GM18498 (cell line): Measurements from ENCODE around the gene FOXN4.

ENCODE experiments used
- ATAC-seq: cut with Tn5 transposase; IDR thresholded peaks from one replicate; pipeline ENCODE4 v1.9.1; 2021; ENCODE audit warnings: mild to moderate bottlenecking, moderate library complexity; ENCODE audit not compliant: unreplicated experiment

Gene FOXN4

GRCh38 chr12:109287181-109287580 lies 21.9 kb downstream of the FOXN4 start:
- ATAC-seq: no peak

- ATAC-seq: no peak
These were observed 22.4 kb downstream of the FOXN4 start for GRCh38 chr12:109286652-109287051.

DNA sequence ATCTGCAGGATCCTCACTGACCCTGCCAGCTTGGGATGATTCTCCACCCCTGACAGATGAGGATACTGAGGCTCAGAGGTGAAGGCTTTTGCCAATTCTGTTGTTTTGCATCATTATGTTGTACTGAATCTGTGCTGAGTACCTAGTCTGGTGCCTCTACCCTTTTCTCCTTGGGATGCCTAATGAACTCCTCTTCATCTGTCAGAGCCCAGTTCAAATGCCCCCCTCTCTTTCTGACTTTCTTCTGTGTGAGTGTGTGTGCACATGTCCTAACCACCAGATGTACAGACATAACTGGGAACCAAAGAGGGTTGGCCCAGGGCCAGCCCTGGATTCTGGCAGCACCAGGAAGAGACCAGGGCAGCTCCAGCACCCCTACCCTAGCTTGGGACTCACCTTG lies 22.8 kb downstream of the FOXN4 start:
- ATAC-seq: no peak

GRCh38 chr12:109284392-109284791 lies 24.7 kb downstream of the FOXN4 start:
- no peak for ATAC-seq

DNA sequence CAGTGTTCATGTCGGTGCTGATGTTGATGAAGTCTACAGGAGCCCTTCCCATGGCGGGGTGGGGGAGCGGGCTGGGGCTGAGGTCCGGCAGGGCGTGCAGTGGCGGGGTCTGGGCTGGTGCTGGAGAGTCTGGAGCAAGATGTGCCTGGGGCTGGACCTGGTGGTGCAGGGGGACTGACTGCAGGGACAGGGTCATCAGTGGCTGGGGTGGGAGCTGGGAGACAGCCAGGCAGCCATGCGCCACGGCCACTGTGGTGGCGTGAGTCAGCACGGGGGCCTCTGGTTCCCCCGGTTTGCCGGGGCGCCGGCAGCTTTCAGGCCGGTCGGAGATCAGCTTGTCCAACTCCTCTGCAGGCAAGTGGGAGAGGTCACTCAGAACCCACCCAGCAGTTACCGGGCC lies 27.6 kb downstream of the FOXN4 start:
- no peak for ATAC-seq

- no peak for ATAC-seq
These were observed 29.6 kb downstream of the FOXN4 start for GRCh38 chr12:109279525-109279924.

- no peak for ATAC-seq
These were observed 30.2 kb downstream of the FOXN4 start for GRCh38 chr12:109278912-109279311.

DNA sequence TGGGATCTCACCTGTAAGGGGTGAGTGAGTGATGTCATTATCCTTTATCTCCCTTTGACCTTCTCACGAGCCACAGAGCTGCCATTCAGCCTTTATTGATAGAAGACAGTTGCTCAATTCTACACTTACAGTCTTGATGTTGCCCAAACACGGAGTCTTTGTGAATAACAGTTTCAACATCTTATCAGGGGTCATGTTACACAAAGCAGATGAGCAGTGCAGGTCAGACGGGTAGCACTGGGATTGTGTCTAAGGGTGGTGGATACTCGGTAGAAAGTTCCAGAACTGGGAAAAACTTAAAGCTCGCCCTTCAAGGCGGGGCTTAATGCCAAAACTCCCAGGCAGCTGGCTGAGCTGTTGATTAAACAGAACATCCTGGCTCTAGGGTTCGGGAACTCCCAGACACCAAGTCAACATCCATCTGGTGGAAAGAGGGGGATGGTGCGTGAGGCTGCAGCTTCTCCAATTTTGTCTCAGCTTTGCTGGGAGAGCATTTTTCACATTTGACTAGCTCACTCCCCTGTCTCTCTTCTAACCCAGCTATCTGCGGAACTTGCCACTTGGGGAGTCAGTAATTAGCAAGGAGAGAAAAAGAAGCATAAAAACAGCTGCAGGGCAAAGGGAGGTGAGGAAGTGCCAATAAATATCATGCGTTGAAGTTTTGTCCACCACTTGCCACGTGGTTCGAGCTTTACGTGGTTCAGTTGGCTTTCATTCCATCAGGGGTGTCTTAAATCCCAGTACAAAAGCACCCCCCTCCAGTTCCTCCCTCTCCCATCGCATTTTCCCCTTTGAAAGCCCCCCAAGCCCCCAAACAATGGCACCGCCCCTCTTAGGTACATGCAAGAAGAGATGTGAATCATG lies 31.0 kb downstream of the FOXN4 start:
- ATAC-seq: no peak

DNA sequence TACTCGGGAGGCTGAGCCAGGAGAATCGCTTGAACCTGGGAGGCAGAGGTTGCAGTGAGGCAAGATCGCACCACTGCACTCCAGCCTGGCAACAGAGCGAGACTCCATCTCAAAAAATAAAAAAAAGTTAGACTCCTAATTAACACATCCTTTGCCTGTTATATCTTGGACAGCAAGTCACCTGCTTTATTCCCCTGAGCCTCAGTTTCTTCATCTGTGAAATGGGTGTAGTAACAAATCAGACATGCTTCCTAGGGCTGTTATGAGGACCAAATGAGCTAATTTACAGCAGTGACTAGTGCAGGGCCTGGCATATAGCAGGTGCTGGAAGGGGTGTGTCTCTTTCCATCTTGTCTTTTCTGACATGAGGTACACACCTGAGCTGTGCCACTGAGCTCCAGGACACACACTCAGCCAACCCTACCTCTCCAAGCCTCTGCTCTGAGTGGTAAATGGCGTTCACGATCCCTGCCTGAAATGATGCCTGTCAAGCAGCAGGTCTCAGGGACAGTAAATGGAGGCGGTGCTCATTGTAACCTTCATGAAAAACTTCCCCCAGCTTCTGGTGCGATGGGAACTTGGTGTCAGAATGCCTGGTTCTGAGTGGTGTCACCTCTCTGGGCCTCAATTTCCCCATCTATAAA lies 31.7 kb downstream of the FOXN4 start:
- ATAC-seq: no peak

DNA sequence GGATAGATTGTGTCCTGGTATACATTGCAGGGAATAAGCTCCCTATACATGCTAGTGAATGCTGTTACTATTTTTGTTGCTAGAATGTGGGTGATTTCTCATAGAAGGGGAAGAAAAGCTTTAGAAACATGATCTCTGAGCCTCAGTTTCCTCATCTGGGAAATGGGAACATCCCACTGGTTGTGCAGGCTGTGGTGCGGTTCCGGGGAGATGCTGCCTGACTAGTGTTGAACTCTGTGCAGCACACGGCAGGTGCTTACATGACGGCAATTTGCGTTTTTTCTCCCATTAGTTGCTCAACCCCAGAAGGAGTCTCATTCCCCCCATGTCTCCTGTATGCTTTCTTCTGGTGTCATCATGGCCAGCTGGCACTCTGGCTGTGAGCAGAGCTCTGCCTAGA lies 32.9 kb downstream of the FOXN4 start:
- ATAC-seq: no peak

DNA sequence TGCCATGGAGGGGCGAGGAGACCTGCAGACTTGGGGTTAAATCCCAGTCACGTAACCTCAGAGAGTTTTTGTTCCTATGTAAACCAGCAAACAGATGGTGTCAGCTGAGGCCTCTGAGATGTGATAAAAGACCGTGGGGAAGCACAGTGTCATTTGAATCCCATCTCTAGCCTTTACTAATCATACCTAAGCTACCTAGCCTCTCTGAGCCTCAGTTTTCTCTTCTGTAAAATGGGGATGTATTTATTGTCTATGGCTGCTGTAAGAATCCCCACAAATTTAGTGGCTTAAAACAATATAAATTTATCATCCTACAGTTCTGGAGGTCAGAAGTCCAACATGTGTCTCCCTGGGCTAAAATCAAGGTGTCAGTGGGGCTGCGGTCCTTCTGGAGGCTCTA lies 33.9 kb downstream of the FOXN4 start:
- no peak for ATAC-seq

GRCh38 chr12:109274381-109274780 lies 34.7 kb downstream of the FOXN4 start:
- ATAC-seq: no peak

GRCh38 chr12:109273354-109273753 lies 35.7 kb downstream of the FOXN4 start:
- ATAC-seq: no peak

DNA sequence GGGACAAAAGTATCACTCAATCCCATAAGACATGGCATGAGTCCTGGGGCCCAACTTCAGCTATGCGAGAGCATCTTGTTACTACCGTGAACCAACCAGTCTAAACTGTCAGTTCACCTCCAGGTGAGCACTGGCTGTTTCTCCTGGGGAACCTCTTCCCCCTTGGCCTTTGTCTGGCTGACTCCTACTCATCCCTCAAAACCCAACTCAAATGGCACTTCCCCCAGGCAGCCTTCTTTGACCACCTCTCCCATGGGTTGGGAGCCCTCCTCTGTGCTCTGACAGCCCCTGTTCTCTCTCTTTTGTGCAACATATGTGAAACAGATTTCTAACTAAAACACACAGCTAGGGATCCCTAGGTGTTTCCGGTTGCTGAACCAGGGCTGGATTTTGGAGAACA lies 37.7 kb downstream of the FOXN4 start:
- no peak for ATAC-seq

DNA sequence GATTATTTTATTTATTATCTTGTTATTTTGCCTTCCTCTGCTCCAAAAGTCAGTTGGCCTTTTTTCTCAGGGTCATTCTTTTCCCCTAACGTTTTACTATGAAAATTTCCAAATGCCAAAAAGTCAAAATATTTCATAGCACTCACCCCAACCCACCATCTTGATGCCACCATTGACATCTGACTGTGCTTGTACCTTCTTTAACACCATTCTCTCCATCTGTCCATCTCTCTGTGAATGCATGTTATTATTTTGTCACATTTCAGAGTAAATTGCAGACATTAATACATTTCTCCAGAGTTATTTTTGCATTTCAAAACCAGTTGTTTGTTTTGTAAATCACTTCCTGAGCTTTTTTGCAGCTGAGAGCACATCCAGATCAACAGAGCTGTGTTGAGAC lies 38.6 kb downstream of the FOXN4 start:
- ATAC-seq: no peak

- ATAC-seq: no peak
These were observed 39.7 kb downstream of the FOXN4 start for GRCh38 chr12:109269428-109269827.

DNA sequence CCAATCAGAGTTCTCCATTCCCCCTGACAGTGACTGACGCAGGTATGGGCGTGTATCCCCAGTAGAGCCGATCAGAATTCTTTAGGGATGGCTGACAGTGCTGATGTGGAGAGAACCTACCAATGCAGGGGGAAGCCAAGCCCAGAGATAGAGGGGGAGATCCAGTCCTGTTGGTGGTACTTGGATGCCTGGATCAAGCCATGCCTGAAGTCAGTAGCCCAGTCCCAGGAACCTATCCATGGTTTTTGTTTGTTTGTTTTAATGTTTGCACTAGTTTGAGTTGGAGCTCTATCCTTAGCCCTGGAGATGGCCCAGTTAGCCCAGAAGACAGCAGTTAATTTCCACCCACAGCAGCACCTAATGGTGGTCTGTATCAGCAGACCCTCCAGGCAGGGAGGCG lies 40.2 kb downstream of the FOXN4 start:
- no peak for ATAC-seq

DNA sequence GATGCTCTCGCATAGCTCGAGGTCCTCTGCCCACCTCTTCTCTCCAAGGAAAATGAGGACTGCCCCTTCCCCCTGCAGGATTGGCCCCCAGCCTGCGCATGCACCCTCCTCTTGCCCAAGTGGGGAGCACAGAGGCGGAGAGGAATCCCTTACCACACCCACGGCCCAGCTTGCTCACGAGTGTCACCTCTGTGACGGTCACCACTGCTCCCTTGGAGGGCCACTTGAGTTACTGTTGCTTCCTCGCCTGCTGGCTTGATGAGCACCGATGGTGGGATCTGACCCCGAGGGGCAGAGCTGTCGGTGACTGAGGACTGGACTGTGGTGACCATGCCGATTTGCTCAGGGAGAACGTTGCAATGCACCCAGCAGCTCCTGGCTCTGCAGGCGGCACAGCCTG lies 41.7 kb downstream of the FOXN4 start:
- ATAC-seq: no peak

- ATAC-seq: no peak
These were observed 42.8 kb downstream of the FOXN4 start for GRCh38 chr12:109266106-109266879.

DNA sequence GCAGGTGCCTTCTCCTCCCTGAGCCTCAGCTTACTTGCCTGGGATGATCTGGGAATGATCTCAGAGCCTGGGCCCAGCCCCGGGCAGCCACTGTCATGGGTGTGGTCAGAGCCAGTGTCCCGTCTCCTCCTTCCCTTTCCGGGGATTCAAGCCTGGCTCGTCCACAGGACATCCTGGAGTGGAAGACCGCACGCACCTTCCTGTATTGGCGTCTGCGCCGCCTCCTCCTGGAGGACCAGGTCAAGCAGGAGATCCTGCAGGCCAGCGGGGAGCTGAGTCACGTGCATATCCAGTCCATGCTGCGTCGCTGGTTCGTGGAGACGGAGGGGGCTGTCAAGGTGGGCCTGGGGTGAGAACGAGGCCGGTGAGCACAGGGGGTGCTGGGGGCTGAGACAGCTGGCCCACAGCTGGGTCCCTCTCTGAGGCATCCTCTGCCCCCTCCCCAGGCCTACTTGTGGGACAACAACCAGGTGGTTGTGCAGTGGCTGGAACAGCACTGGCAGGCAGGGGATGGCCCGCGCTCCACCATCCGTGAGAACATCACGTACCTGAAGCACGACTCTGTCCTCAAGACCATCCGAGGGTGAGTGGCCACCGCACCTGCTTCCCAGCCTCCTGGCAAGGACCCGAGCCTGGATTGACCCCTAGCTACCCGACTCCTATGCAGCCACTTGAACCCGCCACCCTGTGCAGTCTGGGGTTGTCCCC lies 44.0 kb downstream of the FOXN4 start:
- ATAC-seq: no peak
